HuH-7 (cell line): ENCODE results near the gene NME2.
"Not testable (repeated sequence)": the region's sequence is repeated elsewhere in the genome, so short reads cannot be mapped to it uniquely, and the experiment has no call there.

Source experiments
- DNase-seq: peaks from one replicate; pipeline ENCODE4 v3.0.0; 2011; ENCODE audit warnings: low spot score

The NME2 gene

GRCh38 chr17:51166198-51166986, at the start of gene NME2:
Gene NME2 (plus strand): TSS chr17:51166411. CDS start chr17:51166831, 420 bp downstream.
- DNase-seq = peak; percentile 98

DNA sequence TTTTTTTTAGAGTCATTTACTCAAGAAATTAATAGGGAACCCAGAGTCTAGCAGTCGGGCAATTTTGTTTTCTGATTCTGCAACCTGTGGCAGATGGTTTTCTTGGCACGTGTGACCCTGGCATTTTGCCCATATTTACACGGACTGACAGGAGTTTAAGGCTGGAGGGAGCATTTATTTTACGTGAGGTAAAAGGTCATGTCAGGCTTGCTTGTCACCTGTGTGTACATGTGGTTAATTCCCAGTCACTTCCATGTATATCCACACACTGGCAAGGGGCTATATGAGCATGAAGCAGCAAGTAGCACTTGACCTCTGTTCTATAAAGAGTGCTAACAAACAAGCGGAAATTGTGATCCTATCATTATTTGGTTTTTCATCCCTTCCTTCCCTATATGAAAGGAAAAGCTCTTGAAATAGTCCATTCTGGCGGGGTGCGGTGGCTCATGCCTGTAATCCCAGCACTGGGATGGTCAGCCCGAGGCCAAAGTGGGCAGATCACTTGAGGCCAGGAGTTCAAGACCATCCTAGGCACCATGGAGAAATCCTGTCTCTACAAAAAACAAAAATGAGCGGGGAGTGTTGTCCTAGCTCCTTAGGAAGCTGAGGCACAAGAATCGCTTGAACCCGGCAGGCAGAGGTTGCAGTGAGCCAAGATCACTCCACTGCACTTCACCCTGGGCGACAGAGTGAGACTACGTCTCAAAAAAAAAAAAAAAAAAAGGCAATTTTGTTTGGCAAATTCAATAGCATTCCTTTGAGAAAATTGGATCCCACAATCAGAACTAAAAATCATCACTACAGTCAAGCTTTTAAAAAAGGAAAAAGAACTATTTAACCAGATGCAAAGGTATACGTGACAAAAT, 47.6 kb upstream of the NME2 start:
- DNase-seq = peak; percentile 44

DNA sequence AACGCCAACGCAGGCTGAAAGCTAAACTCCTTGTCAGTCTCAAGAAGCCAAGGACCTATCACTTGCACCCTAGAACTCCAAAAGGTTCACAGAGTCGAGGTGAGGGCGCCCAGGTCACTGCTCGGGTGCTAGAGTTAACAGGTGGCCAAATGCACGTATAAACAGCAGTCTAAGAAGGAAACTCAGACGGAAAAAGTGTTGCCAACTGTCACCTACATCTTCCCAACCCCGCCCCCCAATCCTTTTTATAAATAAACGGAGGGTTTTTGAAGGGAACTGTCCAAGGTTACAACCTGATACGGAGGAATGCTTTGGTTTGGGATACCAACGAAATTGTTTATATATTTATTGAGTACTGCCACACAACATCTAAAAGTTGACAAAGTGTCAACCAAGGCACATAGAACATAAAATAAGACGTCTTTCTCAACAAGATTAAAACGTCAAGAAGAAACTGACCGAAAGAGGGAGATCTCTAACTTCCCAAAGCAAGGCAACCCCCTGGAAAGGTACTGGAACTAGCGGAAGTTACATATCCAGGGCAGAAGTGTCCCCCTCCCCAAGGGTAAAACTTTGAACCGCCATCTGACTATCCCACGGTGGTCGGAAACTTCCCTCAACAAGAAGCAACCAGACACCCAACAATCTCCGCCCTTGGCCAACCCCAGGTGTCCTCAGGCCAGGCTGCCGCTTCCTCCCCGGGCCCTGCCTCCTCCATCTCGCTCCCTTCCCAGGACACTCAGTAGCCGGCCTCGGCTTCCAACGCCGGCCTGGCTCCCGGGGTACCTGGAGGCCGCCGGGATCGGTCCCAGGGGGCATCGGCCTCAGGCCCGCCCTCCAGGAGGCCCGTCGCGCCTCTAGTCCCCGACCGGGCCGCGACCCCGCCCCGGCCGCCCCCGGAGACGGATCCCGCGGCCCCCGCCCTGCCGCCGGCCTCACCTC, 46.5 kb upstream of the NME2 start:
- peak; percentile 49 for DNase-seq

- peak; percentile 42 for DNase-seq
These were observed 45.9 kb upstream of the NME2 start for GRCh38 chr17:51120357-51120738.

DNA sequence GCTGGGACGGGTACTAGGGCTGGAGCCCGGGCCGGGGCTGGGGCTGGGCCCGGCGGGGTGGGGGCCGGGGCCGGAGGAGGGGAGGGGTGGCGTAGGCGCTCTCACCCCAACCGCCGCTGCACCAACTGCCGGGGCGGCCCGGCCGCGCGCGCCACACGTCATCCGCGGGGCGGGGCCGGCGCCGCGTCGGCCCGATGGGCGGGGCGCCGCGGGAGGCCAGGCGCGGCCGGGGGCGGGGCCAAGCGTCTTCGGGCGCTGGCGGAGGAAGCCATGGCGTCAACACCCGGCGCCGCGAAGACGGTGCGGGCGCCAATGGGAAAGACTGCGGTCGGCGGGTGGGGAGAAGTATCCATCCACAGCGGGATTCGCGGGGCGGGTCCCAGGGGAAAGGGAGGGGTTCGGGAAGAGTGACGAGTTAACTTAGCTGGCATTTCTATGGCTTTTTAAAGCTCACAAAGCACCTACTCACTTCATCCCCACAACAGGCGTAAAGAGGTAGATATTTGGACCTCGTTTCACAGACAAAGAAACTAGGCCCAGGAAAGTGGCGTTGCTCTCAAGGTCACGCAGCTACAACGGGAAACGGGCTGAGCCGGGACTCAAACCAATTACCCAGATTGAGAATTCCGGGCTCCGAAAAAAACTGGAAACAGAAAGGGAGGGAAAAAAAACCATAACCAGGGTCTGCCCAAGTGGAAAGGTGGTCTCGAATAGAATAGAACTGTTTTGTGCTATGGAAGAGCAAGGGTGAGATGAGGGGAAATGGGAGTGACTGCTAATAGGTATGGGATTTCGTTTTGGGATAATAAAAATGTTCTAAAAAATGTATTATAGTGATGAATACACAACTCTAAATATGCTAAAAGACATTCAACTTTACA, 45.2 kb upstream of the NME2 start, which contains the start of gene SPAG9:
Gene SPAG9, minus strand, starts transcription at position 130 of the 881 bp plus-strand sequence. CDS start 212 bp downstream, outside the sequence.
- DNase-seq = peak; percentile 90

- peak; percentile 84 for DNase-seq
These were observed 44.4 kb upstream of the NME2 start for GRCh38 chr17:51121620-51122472.

GRCh38 chr17:51122473-51123115, 43.6 kb upstream of the NME2 start:
- not testable (repeated sequence) for DNase-seq

DNA sequence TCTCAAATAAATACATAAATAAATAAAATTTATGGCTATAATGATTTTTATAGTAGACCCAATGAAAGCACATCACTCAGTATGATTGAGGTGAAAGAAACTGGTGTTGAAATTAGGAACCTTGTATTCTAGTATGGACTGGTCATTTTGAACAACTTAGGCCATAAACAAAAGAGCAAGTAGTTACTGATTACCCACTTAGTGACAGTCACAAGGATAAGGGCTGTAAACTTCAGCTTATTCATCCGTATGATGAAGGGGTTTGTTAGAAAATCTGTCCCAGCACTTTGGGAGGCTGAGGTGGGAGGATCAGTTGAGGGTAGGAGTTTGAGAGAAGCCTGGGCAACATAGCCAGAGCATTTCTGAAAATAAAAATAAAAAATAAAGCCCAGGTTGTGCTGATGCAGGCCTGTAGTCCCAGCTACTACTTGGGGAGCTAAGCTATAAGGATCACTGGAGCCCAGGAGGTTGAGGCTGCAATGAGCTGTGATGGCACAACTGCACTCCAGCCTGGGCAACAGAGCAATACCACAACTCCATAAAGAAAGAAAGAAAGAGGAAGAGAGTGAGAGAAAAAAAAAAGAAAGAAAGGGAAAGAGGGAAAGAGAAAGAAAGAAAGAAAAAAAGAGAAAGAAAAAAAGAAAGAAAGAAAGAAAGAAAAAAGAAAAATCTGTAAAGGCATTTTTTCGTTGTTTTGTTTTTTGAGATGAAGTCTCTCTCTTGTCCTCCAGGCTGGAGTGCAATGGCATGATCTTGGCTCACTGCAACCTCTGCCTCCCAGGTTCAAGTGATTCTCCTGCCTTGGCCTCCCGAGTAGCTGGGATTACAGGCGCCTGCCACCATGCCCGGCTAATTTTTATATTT, 41.3 kb upstream of the NME2 start:
- no peak for DNase-seq

DNA sequence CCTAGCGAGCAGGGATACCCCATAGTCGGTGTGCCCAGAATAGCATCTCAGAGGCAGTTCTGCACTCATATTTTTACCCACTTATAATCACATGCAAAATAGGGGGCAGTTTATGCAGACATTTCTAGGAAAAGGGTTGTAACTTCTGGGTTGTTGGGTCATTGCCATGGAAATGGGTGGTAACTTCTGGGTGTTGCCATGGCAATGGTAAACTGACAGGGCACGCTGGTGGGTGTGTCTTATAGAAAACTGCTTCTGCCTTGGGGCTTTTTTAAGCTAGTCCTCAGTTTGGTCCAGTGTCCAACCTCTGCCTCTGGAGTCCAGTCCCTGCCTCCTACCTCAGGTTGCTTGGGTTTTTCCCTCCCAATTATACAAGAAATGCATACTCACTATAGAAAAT, 38.1 kb upstream of the NME2 start:
- DNase-seq = no peak

GRCh38 chr17:51132964-51133319, 33.3 kb upstream of the NME2 start:
- no peak for DNase-seq

- no peak for DNase-seq
These were observed 32.8 kb upstream of the NME2 start for GRCh38 chr17:51133365-51133764.

- no peak for DNase-seq
These were observed 30.3 kb upstream of the NME2 start for GRCh38 chr17:51135956-51136355.

DNA sequence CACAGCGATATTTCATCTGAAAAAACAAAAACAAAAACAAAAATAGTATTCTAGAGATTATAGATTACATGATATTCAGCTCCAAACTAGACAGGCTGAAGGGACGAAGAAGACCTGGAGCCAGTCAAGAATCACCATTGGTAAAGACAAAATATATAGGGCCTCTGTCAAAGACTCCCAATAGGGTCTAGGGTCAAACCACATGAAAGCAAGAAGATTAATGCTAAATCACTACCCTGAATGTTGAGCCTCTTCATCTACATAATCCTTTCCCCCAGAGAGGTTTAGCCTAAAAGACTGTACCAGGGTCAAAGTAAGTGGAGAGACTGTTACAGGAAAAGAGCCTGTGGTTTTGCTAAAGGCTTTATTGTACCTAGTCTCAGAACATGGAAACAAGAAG, 23.6 kb upstream of the NME2 start:
- DNase-seq = no peak

DNA sequence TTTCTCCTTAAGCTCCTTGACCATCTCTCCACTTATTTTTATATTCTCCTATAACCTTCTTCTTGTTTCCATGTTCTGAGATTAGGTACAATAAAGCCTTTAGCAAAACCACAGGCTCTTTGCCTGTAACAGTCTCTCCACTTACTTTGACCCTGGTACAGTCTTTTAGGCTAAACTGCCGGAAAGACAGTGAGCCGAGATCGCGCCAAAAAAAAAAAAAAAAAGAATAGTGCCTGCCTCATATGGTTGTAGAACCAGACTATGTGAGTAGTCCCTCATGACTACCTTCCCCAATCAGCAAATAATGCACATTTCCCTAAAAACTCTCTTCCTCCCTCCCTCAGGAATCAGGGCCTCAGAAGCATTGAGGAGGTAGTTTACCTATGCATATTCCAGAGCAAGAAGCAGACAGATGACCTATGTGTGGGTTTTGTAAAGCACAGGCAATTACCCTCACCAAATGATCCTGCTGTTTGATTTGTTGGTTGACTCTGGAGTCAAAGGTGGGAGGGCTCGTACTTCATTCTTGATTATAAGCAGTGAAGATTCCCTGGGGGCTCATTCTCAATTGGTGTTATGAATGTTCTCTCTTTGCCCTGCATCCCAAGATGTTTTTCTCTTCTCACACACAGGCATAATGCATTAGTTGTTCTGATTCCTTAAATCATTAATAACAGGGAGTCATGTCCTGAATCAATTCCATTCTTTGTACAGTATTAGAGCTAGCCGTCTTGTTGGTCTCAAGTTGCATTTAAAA, 21.8 kb upstream of the NME2 start:
- no peak for DNase-seq

- no peak for DNase-seq
These were observed 18.6 kb upstream of the NME2 start for GRCh38 chr17:51147650-51148049.

- no peak for DNase-seq
These were observed 17.0 kb upstream of the NME2 start for GRCh38 chr17:51149163-51149562.

DNA sequence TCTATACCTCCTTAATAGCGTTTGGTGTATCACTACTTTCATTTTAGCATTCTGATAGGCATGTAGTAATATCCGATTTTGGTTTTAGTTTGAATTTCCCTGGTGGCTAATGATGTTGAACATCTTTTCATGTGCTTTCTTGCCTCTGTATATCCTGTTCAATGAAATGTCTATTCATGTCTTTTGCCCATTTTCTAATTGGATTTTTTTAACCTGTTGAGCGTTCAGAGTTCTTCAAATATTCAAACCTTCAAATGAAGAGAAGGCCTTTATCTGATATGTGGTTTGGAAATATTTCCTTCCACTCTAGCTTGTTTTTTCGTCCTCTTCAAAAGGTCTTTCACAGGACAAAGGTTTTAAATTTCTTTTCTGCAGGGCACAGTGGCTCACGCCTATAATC, 15.3 kb upstream of the NME2 start:
- no peak for DNase-seq

- DNase-seq = peak; percentile 58
These were observed 13.4 kb upstream of the NME2 start for GRCh38 chr17:51152766-51153209.
